Measurements from ENCODE around the gene LPP.

DNA sequence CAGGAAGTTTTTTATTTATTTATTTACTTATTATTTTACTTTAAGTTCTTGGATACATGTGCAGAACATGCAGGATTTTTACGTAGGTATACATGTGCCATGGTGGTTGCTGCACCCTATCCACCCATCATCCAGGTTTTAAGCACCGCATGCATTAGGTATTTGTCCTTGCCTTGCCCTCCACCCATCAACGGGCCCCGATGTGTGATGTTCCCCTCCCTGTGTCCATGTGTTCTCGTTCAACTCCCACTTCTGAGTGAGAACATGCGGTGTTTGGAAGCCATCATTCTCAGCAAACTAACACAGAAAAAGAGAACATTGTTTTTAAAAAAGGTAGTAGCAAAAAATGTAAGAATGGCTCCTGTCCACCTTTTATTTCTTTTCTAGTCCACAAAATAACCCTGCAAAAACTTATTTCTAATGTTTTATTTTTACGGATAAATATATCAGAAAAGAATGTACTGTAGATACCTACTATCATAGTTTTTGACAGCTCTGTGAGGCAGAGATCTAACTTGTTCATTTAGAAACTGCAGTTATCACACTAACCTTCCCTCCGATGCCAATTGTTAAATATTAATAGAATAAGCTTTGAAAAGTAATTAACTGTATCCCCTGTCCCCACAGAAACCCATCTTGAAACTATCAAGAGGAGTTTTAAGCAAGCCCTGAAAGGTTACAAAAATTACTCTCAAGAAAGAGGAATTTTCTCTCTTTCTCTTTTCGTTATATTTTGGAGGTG lies 189.2 kb downstream of the LPP start:
- no peak for TF ChIP-seq POLR2A (IDR thresholded peaks at IDR 0.05; ENCODE audit: low read length)
- no peak for TF ChIP-seq GATA1 (IDR thresholded peaks at IDR 0.05; ENCODE audit: low read depth, low read length)
